NCI-H82 (cell line): ENCODE results near the gene SLC11A1.
A peak's percentile ranks its signal among the peaks of the same experiment; 100 is the strongest.

Experiments used
- DNase-seq: peaks from one replicate; lab custom pipeline; 2025; lab: John Stamatoyannopoulos, UW

Gene SLC11A1

GRCh38 chr2:218366621-218367414, 15.3 kb upstream of the SLC11A1 start:
- no peak for DNase-seq

GRCh38 chr2:218367415-218368149, 14.5 kb upstream of the SLC11A1 start:
- DNase-seq: no peak

- no peak for DNase-seq
Measured at GRCh38 chr2:218368150-218368528, 13.9 kb upstream of the SLC11A1 start.

DNA sequence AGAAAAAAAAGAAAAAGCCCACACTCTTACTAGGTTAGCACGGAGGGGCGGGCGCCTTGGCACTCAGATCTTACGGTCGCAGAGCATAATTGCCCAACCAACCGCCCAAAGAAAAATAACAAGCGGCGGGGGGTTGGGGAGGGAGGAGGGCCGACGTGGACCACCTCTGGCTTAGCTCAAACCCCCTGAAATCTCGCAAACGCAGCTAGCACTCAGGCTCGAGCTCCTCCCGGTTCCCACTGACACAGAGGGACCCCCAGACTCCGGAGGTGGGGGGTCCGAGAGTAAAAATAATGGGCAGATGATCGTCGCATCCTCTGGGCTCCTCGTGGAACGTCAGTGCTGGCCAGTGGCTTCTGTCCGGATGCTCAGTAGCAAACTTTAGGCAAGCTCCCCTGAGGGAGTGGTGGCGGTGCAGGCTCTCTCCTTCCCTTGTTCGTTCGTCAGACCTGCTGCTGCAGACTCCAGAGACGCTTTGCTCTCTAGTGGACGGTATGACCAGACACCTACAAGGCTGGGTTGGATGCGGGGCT, 13.4 kb upstream of the SLC11A1 start:
- DNase-seq: no peak

DNA sequence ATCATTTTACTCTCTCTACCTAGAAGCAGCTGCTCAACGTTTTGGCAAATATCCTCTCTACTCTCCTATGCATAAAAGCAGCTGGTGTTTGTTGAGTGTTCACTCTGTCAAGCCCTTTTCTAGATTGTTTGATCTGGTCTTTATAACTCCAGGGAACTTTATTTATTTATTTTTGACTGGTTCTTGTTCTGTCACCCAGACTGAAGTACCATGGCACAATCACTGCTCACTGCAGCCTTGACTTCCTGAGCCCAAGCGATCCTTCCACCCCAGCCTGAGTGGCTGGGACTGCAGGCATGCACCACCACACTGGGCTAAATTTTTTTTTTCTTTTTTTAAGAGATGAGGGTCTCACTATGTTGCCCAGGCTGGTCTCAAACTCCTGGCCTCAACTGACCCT, 12.7 kb upstream of the SLC11A1 start:
- DNase-seq: no peak

- DNase-seq: no peak
Measured at GRCh38 chr2:218370410-218371063, 11.5 kb upstream of the SLC11A1 start.

DNA sequence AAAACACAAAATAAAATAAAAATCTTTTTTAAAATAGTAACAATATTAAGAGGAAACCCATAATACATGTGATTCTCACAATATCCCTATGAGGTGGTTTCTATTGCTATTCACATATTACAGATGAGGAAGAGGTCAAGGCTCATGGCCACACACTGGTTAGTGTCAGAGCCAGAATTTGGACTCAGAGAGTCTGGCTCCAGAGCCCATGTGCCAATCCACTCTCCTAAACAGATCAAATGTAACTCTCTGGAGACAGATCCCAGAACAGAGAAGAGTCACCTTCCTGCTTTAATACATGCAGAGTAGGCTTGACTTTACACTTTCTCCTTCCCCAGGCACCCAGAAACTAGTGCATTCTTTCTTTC, 10.1 kb upstream of the SLC11A1 start:
- no peak for DNase-seq

DNA sequence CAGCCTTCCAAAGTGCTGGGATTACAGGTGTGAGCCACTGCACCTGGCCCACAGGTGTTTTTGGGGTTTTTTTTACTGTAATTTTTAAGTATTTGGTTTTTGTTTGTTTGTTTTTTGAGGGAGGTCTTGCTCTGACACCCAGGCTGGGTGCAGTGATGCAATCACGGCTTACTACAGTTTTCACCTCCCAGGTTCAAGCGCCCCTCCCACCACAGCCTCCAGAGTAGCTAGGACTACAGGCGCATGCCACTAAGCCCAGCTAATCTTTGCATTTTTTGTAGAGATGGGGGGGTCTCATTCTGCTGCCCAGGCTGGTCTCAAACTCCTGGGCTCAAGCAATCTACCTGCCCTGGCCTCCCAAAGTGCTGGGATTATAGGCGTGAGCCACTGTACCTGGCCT, 7.3 kb upstream of the SLC11A1 start:
- DNase-seq: no peak

DNA sequence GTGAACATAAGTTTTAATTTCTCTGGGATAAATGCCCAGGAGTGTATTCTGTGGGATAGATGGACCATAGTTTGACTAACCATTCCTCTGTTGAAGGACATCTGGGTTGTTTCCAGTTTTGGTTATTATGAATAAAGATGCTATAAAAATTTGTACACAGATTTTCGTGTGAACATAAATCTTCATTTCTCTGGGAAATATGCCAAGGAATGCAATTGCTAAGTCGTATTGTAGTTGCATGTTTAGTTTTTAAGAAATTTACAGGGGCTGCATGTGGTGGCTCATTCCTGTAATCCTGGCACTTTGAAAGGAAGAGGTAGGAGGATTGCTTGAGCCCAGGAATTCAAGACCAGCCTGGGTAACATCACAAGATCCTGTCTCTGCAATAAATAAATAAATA, 6.9 kb upstream of the SLC11A1 start:
- no peak for DNase-seq

GRCh38 chr2:218378053-218378452, 4.0 kb upstream of the SLC11A1 start:
- no peak for DNase-seq

GRCh38 chr2:218382785-218383184, 712 bp downstream of the SLC11A1 start:
- DNase-seq: no peak

DNA sequence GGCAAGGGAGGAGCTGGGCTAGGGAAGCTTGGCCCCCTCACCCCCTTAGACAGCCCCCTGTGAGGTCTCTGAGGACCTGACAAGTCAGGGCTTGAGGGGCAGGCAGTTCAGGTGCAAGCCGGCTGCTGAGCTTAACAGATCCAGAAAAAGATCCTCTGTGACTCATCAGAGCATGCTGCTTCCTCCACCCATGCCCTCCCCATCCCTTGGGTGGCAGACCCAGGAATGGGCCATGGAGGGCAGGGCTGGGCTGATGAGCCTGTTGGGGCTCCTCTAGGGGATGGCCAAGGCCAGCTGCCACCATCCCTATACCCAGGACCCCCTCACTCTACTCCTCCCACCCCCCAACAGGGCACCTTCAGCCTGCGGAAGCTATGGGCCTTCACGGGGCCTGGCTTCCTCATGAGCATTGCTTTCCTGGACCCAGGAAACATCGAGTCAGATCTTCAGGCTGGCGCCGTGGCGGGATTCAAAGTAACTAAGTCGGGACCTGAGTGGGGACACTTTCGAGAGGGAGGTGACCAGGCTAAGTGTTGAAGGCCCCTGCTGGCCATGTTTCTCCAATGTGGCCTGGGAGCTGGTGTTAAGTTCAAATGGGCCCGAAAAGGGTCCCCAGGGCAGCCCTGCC, 1.9 kb downstream of the SLC11A1 start:
- DNase-seq: no peak

- no peak for DNase-seq
Measured at GRCh38 chr2:218384975-218385374, 2.9 kb downstream of the SLC11A1 start.

DNA sequence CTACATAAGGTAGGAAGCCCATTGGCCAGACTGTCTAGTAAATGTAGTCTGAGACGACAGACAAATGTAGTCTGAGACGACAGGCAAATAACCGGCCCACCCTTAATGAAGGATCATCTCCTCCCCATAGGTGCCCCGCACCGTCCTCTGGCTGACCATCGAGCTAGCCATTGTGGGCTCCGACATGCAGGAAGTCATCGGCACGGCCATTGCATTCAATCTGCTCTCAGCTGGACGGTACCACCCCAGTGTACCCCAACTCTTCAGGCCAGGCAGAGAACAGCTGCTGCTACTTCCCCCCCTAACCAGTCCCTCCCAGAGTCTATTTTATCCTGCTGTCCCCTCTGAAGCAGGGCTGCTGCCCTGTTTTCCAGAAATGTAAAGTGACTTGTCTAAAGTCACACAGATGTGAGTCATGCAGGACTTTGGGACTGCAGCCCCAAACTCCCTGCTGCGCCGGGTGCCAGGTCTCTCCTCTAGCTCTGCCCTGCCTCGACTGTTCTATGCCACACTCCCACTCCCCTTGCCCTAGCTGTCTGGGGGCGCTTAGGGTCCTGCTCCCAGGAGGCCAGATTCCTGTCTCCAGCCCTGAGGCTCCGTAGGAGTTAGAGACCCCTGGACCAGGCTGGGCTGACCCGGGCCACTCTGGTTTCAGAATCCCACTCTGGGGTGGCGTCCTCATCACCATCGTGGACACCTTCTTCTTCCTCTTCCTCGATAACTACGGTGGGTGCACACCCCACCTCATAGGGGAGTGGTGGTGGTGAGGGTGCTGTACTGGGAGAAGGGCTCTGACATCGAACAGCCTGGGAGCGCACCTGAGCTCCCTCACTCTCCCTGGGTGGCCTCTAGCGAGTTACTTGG, 4.7 kb downstream of the SLC11A1 start:
- no peak for DNase-seq

GRCh38 chr2:218387369-218388194, 5.5 kb downstream of the SLC11A1 start:
- peak; percentile 89 for DNase-seq

DNA sequence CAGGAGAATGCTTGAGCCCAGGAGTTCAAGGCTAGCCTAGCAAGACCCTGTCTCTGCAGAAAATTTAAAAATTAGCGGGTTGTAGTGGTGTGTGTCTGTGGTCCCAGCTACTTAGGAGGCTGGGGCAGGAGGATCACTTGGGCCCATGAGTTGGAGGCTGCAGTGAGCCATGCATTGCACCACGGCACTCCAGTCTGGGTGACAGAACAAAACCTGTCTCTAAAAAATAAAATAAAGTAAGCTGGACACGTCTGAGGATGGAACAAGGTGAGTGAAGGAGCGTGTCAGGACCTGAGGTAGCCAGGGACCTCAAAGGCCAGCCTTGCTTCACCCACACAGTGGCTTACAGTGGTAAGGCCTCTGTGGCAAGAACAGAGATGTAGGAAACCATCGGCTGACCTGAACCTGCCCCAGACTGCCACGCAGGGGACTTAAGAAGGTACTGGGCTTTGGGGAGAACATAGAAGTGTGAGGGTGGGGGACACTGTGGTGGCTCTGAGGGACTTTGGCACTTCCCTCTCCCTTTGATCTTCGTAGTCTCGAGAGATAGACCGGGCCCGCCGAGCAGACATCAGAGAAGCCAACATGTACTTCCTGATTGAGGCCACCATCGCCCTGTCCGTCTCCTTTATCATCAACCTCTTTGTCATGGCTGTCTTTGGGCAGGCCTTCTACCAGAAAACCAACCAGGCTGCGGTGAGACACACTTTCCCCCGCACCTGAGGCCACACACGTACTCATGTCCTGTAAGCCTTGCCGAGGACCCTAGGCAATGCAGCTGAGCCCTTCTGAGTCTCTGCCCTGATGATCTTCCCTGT, 7.5 kb downstream of the SLC11A1 start:
- no peak for DNase-seq

DNA sequence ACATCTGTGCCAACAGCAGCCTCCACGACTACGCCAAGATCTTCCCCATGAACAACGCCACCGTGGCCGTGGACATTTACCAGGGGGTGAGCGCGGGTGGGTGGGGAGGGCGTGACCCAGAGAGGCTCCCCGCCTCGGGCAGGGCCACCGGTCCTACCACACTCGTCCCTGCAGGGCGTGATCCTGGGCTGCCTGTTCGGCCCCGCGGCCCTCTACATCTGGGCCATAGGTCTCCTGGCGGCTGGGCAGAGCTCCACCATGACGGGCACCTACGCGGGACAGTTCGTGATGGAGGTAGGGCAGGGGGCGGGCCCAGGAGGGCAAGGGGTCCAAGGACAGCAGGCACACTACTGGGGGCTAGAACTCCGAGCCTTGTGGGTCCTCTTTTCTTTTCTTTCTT, 9.1 kb downstream of the SLC11A1 start:
- DNase-seq: no peak

GRCh38 chr2:218392459-218392858, 10.4 kb downstream of the SLC11A1 start:
- no peak for DNase-seq

GRCh38 chr2:218392891-218393462, 10.9 kb downstream of the SLC11A1 start:
- DNase-seq: no peak
